ENCODE data around the gene P2RY14. TPM values are rescaled to one million over a fixed set of nuclear protein-coding genes. Genes with fewer than 3 reads are reported as not detected.
"Not testable (repeated sequence)": the region's sequence is repeated elsewhere in the genome, so short reads cannot be mapped to it uniquely, and the experiment has no call there.

The P2RY14 gene
- total and polyA plus RNA-seq, 2 donors from 2014 or later: 0.54 to 2.4 TPM

GRCh38 chr3:151256749-151257148, 21.6 kb downstream of the P2RY14 start:
- no peaks in the 10 kb centered on the region for H3K27me3 ChIP-seq (ENCODE audit: control insufficient read depth, insufficient read depth, low read length)
- FAIRE-seq: no peak
- H3K4me1 ChIP-seq (ENCODE audit: control insufficient read depth in 2 of 3, insufficient read depth in 2 of 3, low read depth in 1 of 3, low read length in 3 of 3): no peaks in the 10 kb centered on the region
- no peak overlapping the region for H3K27ac ChIP-seq (ENCODE audit: low read depth in 2 of 2, low read length in 2 of 2)
- intact Hi-C loops (cut with DNase I): no loop called here
- no peak for TF ChIP-seq CTCF (IDR thresholded peaks at IDR 0.05; ENCODE audit: borderline replicate concordance, extremely low read depth, insufficient read depth)
- H3K9ac ChIP-seq (ENCODE audit: low read length in 3 of 3): no peak overlapping the region
- no peak overlapping the region for H3K4me3 ChIP-seq (ENCODE audit: low read length in 3 of 3)
- no peaks in the 10 kb centered on the region for H3K36me3 ChIP-seq (ENCODE audit: control insufficient read depth in 2 of 3, insufficient read depth in 3 of 3, low read length in 3 of 3)
- no peaks in the 10 kb centered on the region for H3K9me3 ChIP-seq (ENCODE audit: control insufficient read depth in 2 of 3, insufficient read depth in 1 of 3, low read length in 3 of 3)
- no peak for DNase-seq

GRCh38 chr3:151248772-151249337, 29.5 kb downstream of the P2RY14 start:
- intact Hi-C loops (cut with DNase I): no loop called here
- Histone ChIP-seq H3K9me3 (ENCODE audit: control insufficient read depth in 2 of 3, insufficient read depth in 1 of 3, low read length in 3 of 3) (no peaks in the 10 kb centered on the region), H3K4me1 (ENCODE audit: control insufficient read depth in 2 of 3, insufficient read depth in 2 of 3, low read depth in 1 of 3, low read length in 3 of 3) (no peaks in the 10 kb centered on the region), H3K36me3 (ENCODE audit: control insufficient read depth in 2 of 3, insufficient read depth in 3 of 3, low read length in 3 of 3) (no peaks in the 10 kb centered on the region), H3K27me3 (ENCODE audit: control insufficient read depth, insufficient read depth, low read length) (no peaks in the 10 kb centered on the region), H3K27ac (ENCODE audit: low read depth in 2 of 2, low read length in 2 of 2) (no peak overlapping the region), H3K9ac (ENCODE audit: low read length in 3 of 3) (no peak overlapping the region), H3K4me3 (ENCODE audit: low read length in 3 of 3) (no peak overlapping the region)
- FAIRE-seq: no peak
- no peak for TF ChIP-seq CTCF (IDR thresholded peaks at IDR 0.05; ENCODE audit: borderline replicate concordance, extremely low read depth, insufficient read depth)
- peak in 1 of 5 donors; percentile 31 for DNase-seq

GRCh38 chr3:151242006-151242405, 36.3 kb downstream of the P2RY14 start:
- H3K36me3 ChIP-seq (ENCODE audit: control insufficient read depth in 2 of 3, insufficient read depth in 3 of 3, low read length in 3 of 3); H3K9me3 ChIP-seq (ENCODE audit: control insufficient read depth in 2 of 3, insufficient read depth in 1 of 3, low read length in 3 of 3); H3K27me3 ChIP-seq (ENCODE audit: control insufficient read depth, insufficient read depth, low read length); H3K4me3 ChIP-seq (ENCODE audit: low read length in 3 of 3); H3K4me1 ChIP-seq (ENCODE audit: control insufficient read depth in 2 of 3, insufficient read depth in 2 of 3, low read depth in 1 of 3, low read length in 3 of 3); FAIRE-seq; H3K27ac ChIP-seq (ENCODE audit: low read depth in 2 of 2, low read length in 2 of 2); intact Hi-C loops (cut with DNase I); H3K9ac ChIP-seq (ENCODE audit: low read length in 3 of 3); DNase-seq: not testable (repeated sequence)

- peak; percentile 55 for FAIRE-seq
- H3K27me3 ChIP-seq (ENCODE audit: control insufficient read depth, insufficient read depth, low read length): no peaks in the 10 kb centered on the region
- DNase-seq: no peak
- no peaks in the 10 kb centered on the region for H3K4me1 ChIP-seq (ENCODE audit: control insufficient read depth in 2 of 3, insufficient read depth in 2 of 3, low read depth in 1 of 3, low read length in 3 of 3)
- H3K4me3 ChIP-seq (ENCODE audit: low read length in 3 of 3): no peak overlapping the region
- H3K9ac ChIP-seq (ENCODE audit: low read length in 3 of 3): no peak overlapping the region
- H3K27ac ChIP-seq (ENCODE audit: low read depth in 2 of 2, low read length in 2 of 2): no peak overlapping the region
- intact Hi-C loops (cut with DNase I): no loop called here
- H3K9me3 ChIP-seq (ENCODE audit: control insufficient read depth in 2 of 3, insufficient read depth in 1 of 3, low read length in 3 of 3): no peaks in the 10 kb centered on the region
- H3K36me3 ChIP-seq (ENCODE audit: control insufficient read depth in 2 of 3, insufficient read depth in 3 of 3, low read length in 3 of 3): no peaks in the 10 kb centered on the region
- TF ChIP-seq CTCF (IDR thresholded peaks at IDR 0.05; ENCODE audit: borderline replicate concordance, extremely low read depth, insufficient read depth): no peak
Measured at GRCh38 chr3:151236736-151237135, 41.6 kb downstream of the P2RY14 start.
